Measurements from ENCODE around the gene AKAP9.
"Not testable (repeated sequence)": the region's sequence is repeated elsewhere in the genome, so short reads cannot be mapped to it uniquely, and the experiment has no call there.

The AKAP9 gene

GRCh38 chr7:91940572-91941341 is at the start of gene AKAP9:
TSS of gene AKAP9 (plus strand) at chr7:91940862. CDS start at chr7:91941100, 238 bp downstream.
- H3K4me3 ChIP-seq (ENCODE audit: low read length), result peak within 1 kb of the TSS; percentile 94
- no peak for TF ChIP-seq ZNF274 (IDR thresholded peaks at IDR 0.05; ENCODE audit: low read depth, low read length)

GRCh38 chr7:91892099-91892705 is 48.5 kb upstream of the AKAP9 start:
- TF ChIP-seq ZNF274 (IDR thresholded peaks at IDR 0.05; ENCODE audit: low read depth, low read length), result no peak
- H3K4me3 ChIP-seq (ENCODE audit: low read length), result no peak overlapping the region

GRCh38 chr7:91892821-91893340 is 47.8 kb upstream of the AKAP9 start:
- no peak overlapping the region for H3K4me3 ChIP-seq (ENCODE audit: low read length)
- TF ChIP-seq ZNF274 (IDR thresholded peaks at IDR 0.05; ENCODE audit: low read depth, low read length), result no peak

GRCh38 chr7:91893699-91894098 is 47.0 kb upstream of the AKAP9 start:
- not testable (repeated sequence) for H3K4me3 ChIP-seq (ENCODE audit: low read length)

- H3K4me3 ChIP-seq (ENCODE audit: low read length), result no peak overlapping the region
- no peak for TF ChIP-seq ZNF274 (IDR thresholded peaks at IDR 0.05; ENCODE audit: low read depth, low read length)
Observed at GRCh38 chr7:91894781-91895480, 45.7 kb upstream of the AKAP9 start.

- no peak for TF ChIP-seq ZNF274 (IDR thresholded peaks at IDR 0.05; ENCODE audit: low read depth, low read length)
- H3K4me3 ChIP-seq (ENCODE audit: low read length), result no peak overlapping the region
Observed at GRCh38 chr7:91898240-91898992, 42.2 kb upstream of the AKAP9 start.

- H3K4me3 ChIP-seq (ENCODE audit: low read length), result no peak overlapping the region
- no peak for TF ChIP-seq ZNF274 (IDR thresholded peaks at IDR 0.05; ENCODE audit: low read depth, low read length)
Observed at GRCh38 chr7:91899563-91899962, 41.1 kb upstream of the AKAP9 start.

- no peak for TF ChIP-seq ZNF274 (IDR thresholded peaks at IDR 0.05; ENCODE audit: low read depth, low read length)
Observed at GRCh38 chr7:91910171-91910570, 30.5 kb upstream of the AKAP9 start.

GRCh38 chr7:91911121-91911520 is 29.5 kb upstream of the AKAP9 start:
- no peak for TF ChIP-seq ZNF274 (IDR thresholded peaks at IDR 0.05; ENCODE audit: low read depth, low read length)
- H3K4me3 ChIP-seq (ENCODE audit: low read length), result no peak overlapping the region

More at GRCh38 chr7:91910171-91910570, 30.5 kb upstream of the AKAP9 start:
- H3K4me3 ChIP-seq (ENCODE audit: low read length), result no peak overlapping the region

GRCh38 chr7:91912494-91912893 is 28.2 kb upstream of the AKAP9 start:
- no peak for TF ChIP-seq ZNF274 (IDR thresholded peaks at IDR 0.05; ENCODE audit: low read depth, low read length)
- no peak overlapping the region for H3K4me3 ChIP-seq (ENCODE audit: low read length)

- no peak overlapping the region for H3K4me3 ChIP-seq (ENCODE audit: low read length)
- no peak for TF ChIP-seq ZNF274 (IDR thresholded peaks at IDR 0.05; ENCODE audit: low read depth, low read length)
Observed at GRCh38 chr7:91913612-91914011, 27.1 kb upstream of the AKAP9 start.

GRCh38 chr7:91915401-91916050 is 25.1 kb upstream of the AKAP9 start:
- no peak overlapping the region for H3K4me3 ChIP-seq (ENCODE audit: low read length)
- no peak for TF ChIP-seq ZNF274 (IDR thresholded peaks at IDR 0.05; ENCODE audit: low read depth, low read length)

GRCh38 chr7:91916051-91916440 is 24.6 kb upstream of the AKAP9 start:
- H3K4me3 ChIP-seq (ENCODE audit: low read length), result no peak overlapping the region

More at GRCh38 chr7:91916051-91916440, 24.6 kb upstream of the AKAP9 start:
- TF ChIP-seq ZNF274 (IDR thresholded peaks at IDR 0.05; ENCODE audit: low read depth, low read length), result no peak

All from GM08714 (cell line).